GM06990 (cell line): ENCODE data around the gene ARIH2.

ENCODE experiments used
- DNase-seq: peaks from one replicate; pipeline ENCODE4 v3.0.0-alpha.2; 2011; ENCODE audit not compliant: insufficient read length; ENCODE audit errors: extremely low read depth
- H3K27me3 ChIP-seq: replicated peaks from 2 replicates; pipeline ENCODE4 v1.6.0; 2011; ENCODE audit warnings: low read length; ENCODE audit not compliant: control insufficient read depth, insufficient read depth
- H3K36me3 ChIP-seq: 2 replicates; pipeline ENCODE4 v1.5.1; 2011; ENCODE audit warnings: low read length; ENCODE audit not compliant: control insufficient read depth, insufficient read depth
- H3K4me3 ChIP-seq: replicated peaks from 2 replicates; pipeline ENCODE4 v1.5.1; 2011; ENCODE audit warnings: low read depth, mild to moderate bottlenecking, control low read depth, low read length
- CTCF ChIP-seq: IDR thresholded peaks from 2 replicates; pipeline ENCODE4 v1.5.1; 2011; ENCODE audit warnings: low read length, control low read depth, mild to moderate bottlenecking, inconsistent platforms; ENCODE audit not compliant: insufficient read depth, poor library complexity, severe bottlenecking

ARIH2 gene

DNA sequence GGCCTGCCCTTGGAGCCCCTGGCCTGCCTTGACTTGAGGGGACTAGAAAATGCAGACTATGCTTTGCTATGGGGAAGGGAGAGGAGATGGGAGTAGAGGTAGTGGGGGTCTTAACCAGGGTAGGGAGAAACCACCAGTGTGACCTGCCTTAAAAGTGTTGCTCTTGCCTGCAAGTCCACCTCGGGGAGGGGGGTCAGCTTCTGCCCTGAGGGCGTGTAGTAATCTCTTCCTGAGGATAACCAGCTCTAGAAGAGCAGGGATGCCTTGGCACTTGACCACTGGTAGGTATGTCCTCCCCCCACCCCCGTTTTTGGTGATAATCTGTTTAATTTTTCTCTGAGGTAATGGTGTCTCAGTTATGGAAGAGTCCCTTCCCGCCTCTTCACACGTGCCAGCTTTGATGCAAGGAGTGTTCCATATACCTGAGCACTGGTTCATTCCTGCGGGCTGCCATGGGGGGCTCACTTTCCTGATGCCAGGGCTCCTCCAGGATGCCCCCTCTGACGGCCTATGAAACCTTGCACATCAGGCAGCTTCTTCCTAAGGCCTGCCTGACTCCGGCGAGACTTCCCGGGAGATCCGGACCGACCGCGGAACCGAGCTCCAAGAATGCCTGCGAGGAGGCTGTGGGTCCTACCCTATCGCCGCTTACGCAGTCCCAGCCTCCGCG is 70.6 kb downstream of the ARIH2 start:
- Histone ChIP-seq H3K27me3 (no peaks in the 10 kb centered on the region), H3K36me3 (peaks cover 9% of the 10 kb centered on the region), H3K4me3 (peak overlapping the region; percentile 80)
- no peak for DNase-seq
- no peak for TF ChIP-seq CTCF

GRCh38 chr3:48989796-48990635 is 71.4 kb downstream of the ARIH2 start, which contains the start of gene P4HTM:
Gene P4HTM (plus strand): TSS chr3:48990241. CDS start chr3:48990257, 16 bp downstream.
- peak; percentile 47 for TF ChIP-seq CTCF
- DNase-seq, result peak; percentile 83
- Histone ChIP-seq H3K27me3 (no peaks in the 10 kb centered on the region), H3K36me3 (peaks cover 7% of the 10 kb centered on the region), H3K4me3 (peak within 1 kb of the TSS; percentile 80)

- no peak for TF ChIP-seq CTCF
- DNase-seq, result no peak
- Histone ChIP-seq H3K4me3 (peak overlapping the region; percentile 80), H3K36me3 (peaks cover 6% of the 10 kb centered on the region), H3K27me3 (no peaks in the 10 kb centered on the region)
Observed at GRCh38 chr3:48990636-48991469, 72.2 kb downstream of the ARIH2 start.

- DNase-seq, result no peak
- Histone ChIP-seq H3K27me3 (no peaks in the 10 kb centered on the region), H3K36me3 (peaks cover 6% of the 10 kb centered on the region), H3K4me3 (no peak overlapping the region)
- TF ChIP-seq CTCF, result no peak
Observed at GRCh38 chr3:48991851-48992545, 73.4 kb downstream of the ARIH2 start.

DNA sequence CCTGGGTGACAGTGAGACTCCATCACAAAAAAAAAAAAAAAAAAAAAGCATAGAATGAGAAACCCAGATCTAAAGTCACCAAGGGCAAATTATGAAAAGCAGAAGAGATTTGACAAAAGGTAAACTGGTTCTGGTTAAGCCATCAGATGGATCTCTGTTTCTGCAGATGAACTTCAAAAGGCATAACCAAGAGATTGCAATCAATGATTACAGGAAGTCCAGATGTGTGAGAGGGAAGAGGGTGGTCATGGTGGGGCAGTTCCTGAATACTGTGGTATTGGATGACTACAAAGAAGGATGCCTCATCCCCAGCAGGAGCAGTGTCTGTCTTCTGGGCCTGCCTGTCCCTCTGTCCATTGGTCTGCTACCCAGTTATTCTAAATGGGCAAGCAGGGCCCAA is 75.2 kb downstream of the ARIH2 start:
- no peaks in the 10 kb centered on the region for H3K27me3 ChIP-seq
- H3K4me3 ChIP-seq, result no peak overlapping the region
- no peak for TF ChIP-seq CTCF
- peaks cover 8% of the 10 kb centered on the region for H3K36me3 ChIP-seq
- DNase-seq, result no peak
